Measurements from ENCODE around the gene UNKL.

GRCh38 chr16:1447965-1448364 lies 33.5 kb upstream of the UNKL start:
- TF ChIP-seq CTCF (IDR thresholded peaks at IDR 0.05): no peak
- TF ChIP-seq POLR2A (IDR thresholded peaks at IDR 0.05): no peak
